Ascending aorta (tissue), 2 donors: Measurements from ENCODE around the gene CCDC148. TPM values are rescaled to one million over a fixed set of nuclear protein-coding genes. Genes with fewer than 3 reads are reported as not detected.

Experiments used
- DNase-seq, 2 donors: peaks; one replicate each; pipeline ENCODE4 v3.0.0-alpha.2; 2019; ENCODE audit warnings: low spot score in 2 of 2
- H3K27ac ChIP-seq, 2 donors: fragments of 200-600 bp; sonication (generic); one replicate each; pipeline ENCODE4 v1.5.1; 2016 to 2017; ENCODE audit warnings: mild to moderate bottlenecking in 1 of 2
- H3K27me3 ChIP-seq: fragments of 200-600 bp; sonication (generic); one replicate; pipeline ENCODE4 v1.5.1; 2017
- H3K36me3 ChIP-seq, 2 donors: fragments of 200-600 bp; sonication (generic); one replicate each; pipeline ENCODE4 v1.5.1; 2016
- H3K4me1 ChIP-seq, 2 donors: fragments of 200-600 bp; sonication (generic); one replicate each; pipeline ENCODE4 v1.5.1; 2016 to 2017; ENCODE audit warnings: mild to moderate bottlenecking in 1 of 2
- H3K4me3 ChIP-seq, 2 donors: fragments of 200-600 bp; sonication (generic); one replicate each; pipeline ENCODE4 v1.5.1; 2016 to 2017; ENCODE audit warnings: mild to moderate bottlenecking in 1 of 2
- H3K9me3 ChIP-seq, 2 donors: fragments of 200-600 bp; sonication (generic); one replicate each; pipeline ENCODE4 v1.5.1; 2016
- intact Hi-C: fragments of 100-400 bp; cut with DNase I; formaldehyde crosslinking; loops from one replicate; pipeline ENCODE4 v1.15.1; 2023
- total RNA-seq: library from RNA; depleted of rRNA; stranded (reverse); fragments of >200 nt; gene quantifications from one replicate; pipeline ENCODE4 v1.1.0, GENCODE V29; 2016
- TF ChIP-seq, protein P1 (sequence below), 3 experiments: fragments of 200-600 bp in 2 of 3; fragments of 450-650 bp in 1 of 3; sonication (generic) in 2 of 3; IDR thresholded peaks; one replicate each; pipeline ENCODE4 v1.5.1; 2016 to 2019; ENCODE audit warnings: antibody characterized with exemption in 3 of 3, mild to moderate bottlenecking in 1 of 3, moderate library complexity in 1 of 3

CCDC148 gene
- total RNA-seq, 1 donor from 2014 or later: not detected

- TF ChIP-seq, protein P1, sequence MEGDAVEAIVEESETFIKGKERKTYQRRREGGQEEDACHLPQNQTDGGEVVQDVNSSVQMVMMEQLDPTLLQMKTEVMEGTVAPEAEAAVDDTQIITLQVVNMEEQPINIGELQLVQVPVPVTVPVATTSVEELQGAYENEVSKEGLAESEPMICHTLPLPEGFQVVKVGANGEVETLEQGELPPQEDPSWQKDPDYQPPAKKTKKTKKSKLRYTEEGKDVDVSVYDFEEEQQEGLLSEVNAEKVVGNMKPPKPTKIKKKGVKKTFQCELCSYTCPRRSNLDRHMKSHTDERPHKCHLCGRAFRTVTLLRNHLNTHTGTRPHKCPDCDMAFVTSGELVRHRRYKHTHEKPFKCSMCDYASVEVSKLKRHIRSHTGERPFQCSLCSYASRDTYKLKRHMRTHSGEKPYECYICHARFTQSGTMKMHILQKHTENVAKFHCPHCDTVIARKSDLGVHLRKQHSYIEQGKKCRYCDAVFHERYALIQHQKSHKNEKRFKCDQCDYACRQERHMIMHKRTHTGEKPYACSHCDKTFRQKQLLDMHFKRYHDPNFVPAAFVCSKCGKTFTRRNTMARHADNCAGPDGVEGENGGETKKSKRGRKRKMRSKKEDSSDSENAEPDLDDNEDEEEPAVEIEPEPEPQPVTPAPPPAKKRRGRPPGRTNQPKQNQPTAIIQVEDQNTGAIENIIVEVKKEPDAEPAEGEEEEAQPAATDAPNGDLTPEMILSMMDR (IDR thresholded peaks at IDR 0.05): no peak
- Histone ChIP-seq H3K27me3 (no peaks in the 10 kb centered on the region), H3K27ac (no peak overlapping the region), H3K4me1 (no peaks in the 10 kb centered on the region), H3K4me3 (no peak overlapping the region), H3K9me3 (no peaks in the 10 kb centered on the region), H3K36me3 (no peaks in the 10 kb centered on the region)
- DNase-seq: no peak
- intact Hi-C loops: loop anchor here (10.0 kb wide), 1 partner anchor 572 kb away; no protein-coding TSS in a partner anchor
Measured at GRCh38 chr2:158182676-158183295, 273.8 kb downstream of the CCDC148 start.

GRCh38 chr2:158181171-158181570 lies 275.4 kb downstream of the CCDC148 start:
- Histone ChIP-seq H3K4me1 (no peaks in the 10 kb centered on the region), H3K27ac (no peak overlapping the region), H3K9me3 (no peaks in the 10 kb centered on the region), H3K27me3 (no peaks in the 10 kb centered on the region), H3K36me3 (no peaks in the 10 kb centered on the region), H3K4me3 (no peak overlapping the region)
- intact Hi-C loops: loop anchor here (10.0 kb wide), 1 partner anchor 574 kb away; no protein-coding TSS in a partner anchor
- TF ChIP-seq, protein P1 (IDR thresholded peaks at IDR 0.05): no peak
- no peak for DNase-seq

- TF ChIP-seq, protein P1 (IDR thresholded peaks at IDR 0.05): no peak
- H3K27ac ChIP-seq: no peak overlapping the region
- H3K4me3 ChIP-seq: no peak overlapping the region
- no peaks in the 10 kb centered on the region for H3K9me3 ChIP-seq
- no peaks in the 10 kb centered on the region for H3K4me1 ChIP-seq
- intact Hi-C loops: loop anchor here (10.0 kb wide), 1 partner anchor 575 kb away; no protein-coding TSS in a partner anchor
- no peak for DNase-seq
- no peaks in the 10 kb centered on the region for H3K27me3 ChIP-seq
- no peaks in the 10 kb centered on the region for H3K36me3 ChIP-seq
Measured at GRCh38 chr2:158179660-158180059, 276.9 kb downstream of the CCDC148 start.

DNA sequence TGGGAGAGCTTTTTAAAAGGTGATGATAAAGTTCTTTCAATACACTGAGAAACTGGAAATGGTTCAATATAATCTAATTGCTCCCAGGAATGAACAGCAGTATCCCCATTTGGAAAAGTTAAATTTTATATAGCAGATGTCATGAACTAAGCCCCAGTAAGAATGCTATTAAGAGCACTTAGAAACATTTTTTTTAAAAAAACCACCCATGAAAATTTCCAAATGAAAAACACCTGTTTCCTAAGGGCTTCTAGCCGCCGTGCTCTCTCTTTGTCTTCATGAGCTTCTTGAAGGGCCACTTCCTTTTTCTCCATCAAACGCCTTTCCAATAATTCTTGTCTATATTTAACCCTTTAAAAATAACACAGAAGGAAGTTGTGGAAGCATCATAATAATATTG lies 277.9 kb downstream of the CCDC148 start:
- intact Hi-C loops: no loop called here
- no peak for DNase-seq
- Histone ChIP-seq H3K27me3 (no peaks in the 10 kb centered on the region), H3K4me3 (no peak overlapping the region), H3K36me3 (no peaks in the 10 kb centered on the region), H3K27ac (no peak overlapping the region), H3K9me3 (no peaks in the 10 kb centered on the region), H3K4me1 (no peaks in the 10 kb centered on the region)
- TF ChIP-seq, protein P1 (IDR thresholded peaks at IDR 0.05): no peak

DNA sequence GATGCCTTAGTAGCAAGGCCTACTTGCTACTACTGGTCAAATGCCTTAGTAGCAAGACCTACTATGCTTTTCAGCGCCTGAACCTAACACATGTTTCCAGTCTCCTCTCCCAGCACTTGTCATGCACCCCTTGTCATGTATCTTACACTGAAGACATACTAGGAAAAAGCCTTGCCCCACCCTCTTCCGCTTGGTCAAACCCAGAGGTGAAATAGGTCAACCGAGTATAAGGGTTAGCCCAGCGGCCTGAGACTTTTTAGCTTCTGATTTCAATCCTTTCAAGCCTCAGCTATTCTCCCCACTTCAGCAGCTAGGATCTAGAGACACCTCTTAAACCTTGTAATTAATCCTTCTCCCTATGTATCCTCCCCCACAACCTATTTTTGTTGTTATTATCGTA lies 281.6 kb downstream of the CCDC148 start:
- no peak overlapping the region for H3K27ac ChIP-seq
- H3K27me3 ChIP-seq: no peaks in the 10 kb centered on the region
- H3K36me3 ChIP-seq: no peaks in the 10 kb centered on the region
- no peaks in the 10 kb centered on the region for H3K4me1 ChIP-seq
- DNase-seq: no peak
- intact Hi-C loops: no loop called here
- no peak overlapping the region for H3K4me3 ChIP-seq
- TF ChIP-seq, protein P1 (IDR thresholded peaks at IDR 0.05): no peak
- no peaks in the 10 kb centered on the region for H3K9me3 ChIP-seq
